ENCODE measurements around the gene INPP5A.

GRCh38 chr10:132496360-132497062 is 41.1 kb upstream of the INPP5A start:
- no peak for TF ChIP-seq CTCF (IDR thresholded peaks at IDR 0.05)
- no peak for TF ChIP-seq POLR2AphosphoS5 (IDR thresholded peaks at IDR 0.05)

Measured in sigmoid colon (tissue), 4 donors.